C4-2B (cell line): ENCODE data around the gene CDA.

Experiments
- H3K27ac ChIP-seq: fragments of 450-650 bp; 2 replicates; pipeline ENCODE4 v1.5.1; 2017
- CTCF ChIP-seq: fragments of 450-650 bp; conservative IDR thresholded peaks from 2 replicates; pipeline ENCODE4 v1.5.1; 2017; ENCODE audit warnings: mild to moderate bottlenecking
- ZFX ChIP-seq: fragments of 450-650 bp; IDR thresholded peaks from 2 replicates; pipeline ENCODE4 v1.6.1; 2017

CDA gene

GRCh38 chr1:20555025-20555757, 33.7 kb upstream of the CDA start:
- no peak overlapping the region for H3K27ac ChIP-seq
- no peak for TF ChIP-seq CTCF
- TF ChIP-seq ZFX = no peak

- TF ChIP-seq CTCF (no peak), ZFX (no peak)
- H3K27ac ChIP-seq = no peak overlapping the region
Measured at GRCh38 chr1:20555758-20556120, 33.2 kb upstream of the CDA start.

- no peak overlapping the region for H3K27ac ChIP-seq
Measured at GRCh38 chr1:20558191-20558590, 30.7 kb upstream of the CDA start.

GRCh38 chr1:20560966-20561365, 27.9 kb upstream of the CDA start:
- H3K27ac ChIP-seq = no peak overlapping the region
- no peak for TF ChIP-seq ZFX
- TF ChIP-seq CTCF = no peak

More at GRCh38 chr1:20558191-20558590, 30.7 kb upstream of the CDA start:
- TF ChIP-seq ZFX (no peak), CTCF (no peak)

- H3K27ac ChIP-seq = no peak overlapping the region
- TF ChIP-seq CTCF = no peak
- TF ChIP-seq ZFX = no peak
Measured at GRCh38 chr1:20565234-20565633, 23.7 kb upstream of the CDA start.

GRCh38 chr1:20569523-20570098, 19.3 kb upstream of the CDA start:
- no peak overlapping the region for H3K27ac ChIP-seq
- TF ChIP-seq ZFX = no peak
- no peak for TF ChIP-seq CTCF

GRCh38 chr1:20571427-20571826, 17.5 kb upstream of the CDA start:
- no peak overlapping the region for H3K27ac ChIP-seq
- TF ChIP-seq CTCF (no peak), ZFX (no peak)
